COLO668 (cell line): Measurements from ENCODE around the gene BCKDHB.

Experiments used
- DNase-seq: peaks from one replicate; lab custom pipeline; 2025; ENCODE audit not compliant: unreplicated experiment; lab: John Stamatoyannopoulos, UW

Gene BCKDHB

DNA sequence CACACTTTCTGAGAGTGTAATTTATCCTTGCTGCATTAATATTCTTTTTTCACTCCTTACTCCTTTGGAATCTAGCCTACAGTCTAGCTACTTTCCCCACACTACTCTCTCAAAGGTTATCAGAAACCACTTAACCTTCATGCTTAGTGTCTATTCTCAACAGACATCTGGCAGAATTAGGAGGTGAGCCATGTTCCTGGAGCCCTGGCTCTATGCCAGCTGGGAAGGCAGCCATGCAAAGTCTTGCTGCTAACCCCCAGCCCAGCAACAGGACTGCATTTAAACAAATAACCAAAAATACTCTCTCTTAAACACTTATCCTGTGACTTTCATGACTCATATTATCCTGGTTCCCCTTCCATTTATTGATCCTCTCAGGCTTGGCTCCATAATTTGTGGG, 260.2 kb downstream of the BCKDHB start:
- DNase-seq, result peak; percentile 70

DNA sequence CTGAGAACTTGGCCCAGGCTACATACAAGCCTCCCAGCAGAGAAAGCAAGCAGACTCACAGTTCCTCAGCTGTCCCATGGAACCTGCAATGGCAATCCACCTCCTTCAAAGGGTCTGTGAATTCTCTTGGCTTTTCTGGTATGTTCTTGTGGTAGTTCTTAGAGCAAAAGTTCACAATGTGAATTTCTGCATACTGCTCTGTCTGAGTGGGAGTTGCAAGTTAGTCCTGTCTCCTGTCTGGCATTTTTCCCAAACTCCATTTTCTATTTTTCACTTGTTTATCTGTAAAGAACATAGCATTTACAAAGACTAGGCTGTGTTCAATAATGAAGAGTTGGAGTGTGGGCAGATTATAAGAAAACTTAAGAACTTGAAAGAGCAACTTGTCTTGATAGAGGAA, 269.9 kb downstream of the BCKDHB start:
- DNase-seq, result no peak

DNA sequence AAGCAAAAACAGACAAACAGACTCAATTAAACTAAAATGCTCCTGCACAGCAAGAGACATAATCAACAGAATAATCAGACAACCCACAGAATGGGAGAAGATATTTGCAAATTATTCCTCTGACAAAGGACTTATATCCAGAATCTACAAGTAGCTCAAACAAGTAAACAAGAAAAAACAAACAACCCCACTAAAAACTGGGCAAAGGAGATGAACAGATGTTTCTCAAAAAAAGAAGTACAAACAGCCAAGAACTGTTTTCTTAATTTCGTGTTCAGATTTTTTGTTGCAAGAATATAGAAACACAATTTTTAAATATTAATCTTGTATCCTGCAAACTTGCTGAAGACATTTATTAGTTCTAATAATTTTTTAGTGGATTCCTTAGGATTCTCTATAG, 274.1 kb downstream of the BCKDHB start:
- no peak for DNase-seq

DNA sequence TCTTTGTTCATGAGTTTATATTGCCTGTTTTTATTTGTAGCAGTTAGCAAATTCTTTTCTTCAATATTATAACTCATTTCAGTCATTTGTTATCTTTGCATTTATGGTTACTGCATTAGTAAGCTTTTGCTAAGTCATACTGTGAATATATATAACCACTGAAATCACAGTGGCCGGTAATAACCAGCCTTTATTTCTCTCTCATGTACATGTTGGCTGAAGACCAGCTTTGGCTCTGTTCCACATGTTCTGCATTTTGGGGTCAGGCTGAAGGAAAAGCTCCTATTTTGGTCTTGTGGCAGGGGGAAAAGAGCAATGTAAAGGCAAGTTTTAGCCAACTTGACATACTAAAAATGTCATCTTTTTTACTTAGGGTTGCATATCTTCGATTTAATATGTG, 276.3 kb downstream of the BCKDHB start:
- DNase-seq, result no peak

DNA sequence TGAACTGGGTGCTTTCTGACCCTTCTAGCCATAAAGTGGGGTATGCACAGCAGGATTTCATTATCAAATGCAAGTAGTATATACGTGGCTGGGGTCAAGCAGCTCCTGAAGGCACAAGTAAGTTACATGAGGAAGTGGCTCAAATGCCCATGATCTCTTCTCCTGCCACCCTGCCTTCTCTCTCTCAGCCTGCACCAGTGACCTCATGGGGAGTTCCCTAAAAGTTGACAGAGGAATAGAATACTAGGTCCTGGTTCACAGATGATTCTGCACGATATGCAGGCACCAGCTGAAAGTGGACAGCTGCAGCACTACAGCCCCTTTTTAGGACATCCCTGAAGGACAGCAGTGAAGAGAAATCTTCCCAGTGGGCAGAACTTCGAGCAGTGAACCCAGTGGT, 282.0 kb downstream of the BCKDHB start:
- no peak for DNase-seq
